ENCODE results near the gene ART4. TPM values are rescaled to one million over a fixed set of nuclear protein-coding genes. Genes with fewer than 3 reads are reported as not detected.
A peak's percentile ranks its signal among the peaks of the same experiment; 100 is the strongest.

Gene ART4
- polyA plus RNA-seq, 1 donor from 2014 or later, result not detected

DNA sequence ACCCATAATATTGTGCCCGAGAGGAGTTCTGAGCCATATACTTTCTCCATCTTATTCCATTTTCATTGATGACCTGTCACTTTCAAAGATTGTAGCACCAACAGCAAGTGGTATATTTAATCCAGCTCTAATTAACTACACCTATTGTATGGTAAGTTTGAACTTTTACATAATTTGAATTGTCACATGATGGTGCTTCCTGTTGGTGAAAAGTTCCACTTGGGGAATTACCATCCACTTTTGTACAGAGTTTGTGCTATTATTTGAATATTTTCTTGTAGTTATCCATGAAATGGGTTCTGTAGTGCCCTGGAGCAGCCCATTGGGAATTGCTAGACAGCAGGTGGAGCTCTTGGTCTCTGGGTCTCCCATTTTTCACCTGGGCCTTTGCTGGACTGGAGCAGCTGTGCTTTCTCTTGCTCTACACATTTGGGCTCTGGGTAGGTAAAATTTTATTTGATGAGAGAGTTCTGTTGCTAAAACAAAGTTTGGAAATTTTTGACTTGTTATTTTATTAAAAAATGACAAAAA, 32.3 kb downstream of the ART4 start:
- H3K79me2 ChIP-seq (replicated peaks; ENCODE audit: insufficient read depth, low read length), result no peaks in the 10 kb centered on the region
- no peaks in the 10 kb centered on the region for H3K36me3 ChIP-seq (ENCODE audit: insufficient read depth, low read length)
- no peaks in the 10 kb centered on the region for H3F3A ChIP-seq (ENCODE audit: insufficient read depth, low read length, poor library complexity, severe bottlenecking)
- TF ChIP-seq EZH2 (IDR thresholded peaks at IDR 0.05; ENCODE audit: borderline replicate concordance, insufficient read depth, low read length, poor library complexity, severe bottlenecking), result no peak
- no peak overlapping the region for H3K4me2 ChIP-seq (ENCODE audit: low read length)
- no peak overlapping the region for H3K4me3 ChIP-seq (ENCODE audit: low read length)
- H3K9me3 ChIP-seq (ENCODE audit: low read length), result no peaks in the 10 kb centered on the region
- no peak overlapping the region for H3K27ac ChIP-seq (ENCODE audit: low read length)
- no peak overlapping the region for H3K9ac ChIP-seq (ENCODE audit: low read length)
- no peaks in the 10 kb centered on the region for H3K9me2 ChIP-seq (ENCODE audit: insufficient read depth, low read length)
- no peaks in the 10 kb centered on the region for H3K27me3 ChIP-seq (ENCODE audit: insufficient read depth, low read depth, low read length)
- no peak overlapping the region for H2AFZ ChIP-seq (ENCODE audit: low read depth, low read length)
- no peaks in the 10 kb centered on the region for H4K20me1 ChIP-seq (ENCODE audit: insufficient read depth)

DNA sequence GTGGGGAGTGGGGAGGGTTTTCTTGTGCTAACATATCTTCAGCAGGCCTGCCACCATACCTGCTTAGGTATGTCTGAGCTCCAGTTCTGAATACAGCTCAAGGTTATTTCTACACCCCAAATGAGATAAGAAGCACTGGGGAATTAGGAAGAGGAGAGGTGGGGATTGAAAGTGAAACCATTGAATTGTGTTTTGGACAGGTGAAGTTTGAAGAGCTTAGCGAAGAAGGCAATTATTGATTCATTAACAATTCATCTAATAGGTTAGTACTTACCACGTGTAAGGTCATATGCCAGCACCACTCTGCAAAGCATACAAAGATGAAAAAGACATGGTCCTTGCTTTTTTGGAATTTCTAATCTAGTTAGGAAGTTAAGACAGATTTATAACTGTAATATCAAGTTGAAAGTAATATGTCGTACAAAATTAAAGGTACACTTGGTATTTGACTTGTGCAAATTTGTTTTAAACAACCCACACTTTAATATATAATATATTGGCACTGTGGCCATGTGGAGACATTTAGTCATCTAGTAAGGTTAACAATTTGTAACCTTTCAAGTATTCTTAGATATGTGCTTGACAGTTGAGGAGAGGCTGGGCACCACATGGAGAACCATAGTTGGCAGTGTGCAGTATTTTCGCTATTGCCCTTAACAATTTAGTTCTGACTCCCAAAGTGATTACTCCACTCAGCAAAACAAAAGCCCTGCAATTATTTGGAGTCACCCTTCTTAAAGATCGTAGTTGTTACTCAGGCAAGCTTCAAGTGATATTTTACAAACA, 33.0 kb downstream of the ART4 start:
- Histone ChIP-seq H2AFZ (ENCODE audit: low read depth, low read length) (no peak overlapping the region), H3K27ac (ENCODE audit: low read length) (no peak overlapping the region), H3K4me3 (ENCODE audit: low read length) (no peak overlapping the region), H3K9ac (ENCODE audit: low read length) (no peak overlapping the region), H3K4me2 (ENCODE audit: low read length) (no peak overlapping the region), H3F3A (ENCODE audit: insufficient read depth, low read length, poor library complexity, severe bottlenecking) (no peaks in the 10 kb centered on the region), H3K9me3 (ENCODE audit: low read length) (no peaks in the 10 kb centered on the region), H3K79me2 (replicated peaks; ENCODE audit: insufficient read depth, low read length) (no peaks in the 10 kb centered on the region), H3K27me3 (ENCODE audit: insufficient read depth, low read depth, low read length) (no peaks in the 10 kb centered on the region), H3K36me3 (ENCODE audit: insufficient read depth, low read length) (no peaks in the 10 kb centered on the region), H4K20me1 (ENCODE audit: insufficient read depth) (no peaks in the 10 kb centered on the region), H3K9me2 (ENCODE audit: insufficient read depth, low read length) (no peaks in the 10 kb centered on the region)
- TF ChIP-seq EZH2 (IDR thresholded peaks at IDR 0.05; ENCODE audit: borderline replicate concordance, insufficient read depth, low read length, poor library complexity, severe bottlenecking), result no peak
- no peak for TF ChIP-seq POLR2AphosphoS5 (IDR thresholded peaks at IDR 0.05)
- TF ChIP-seq, protein P1, sequence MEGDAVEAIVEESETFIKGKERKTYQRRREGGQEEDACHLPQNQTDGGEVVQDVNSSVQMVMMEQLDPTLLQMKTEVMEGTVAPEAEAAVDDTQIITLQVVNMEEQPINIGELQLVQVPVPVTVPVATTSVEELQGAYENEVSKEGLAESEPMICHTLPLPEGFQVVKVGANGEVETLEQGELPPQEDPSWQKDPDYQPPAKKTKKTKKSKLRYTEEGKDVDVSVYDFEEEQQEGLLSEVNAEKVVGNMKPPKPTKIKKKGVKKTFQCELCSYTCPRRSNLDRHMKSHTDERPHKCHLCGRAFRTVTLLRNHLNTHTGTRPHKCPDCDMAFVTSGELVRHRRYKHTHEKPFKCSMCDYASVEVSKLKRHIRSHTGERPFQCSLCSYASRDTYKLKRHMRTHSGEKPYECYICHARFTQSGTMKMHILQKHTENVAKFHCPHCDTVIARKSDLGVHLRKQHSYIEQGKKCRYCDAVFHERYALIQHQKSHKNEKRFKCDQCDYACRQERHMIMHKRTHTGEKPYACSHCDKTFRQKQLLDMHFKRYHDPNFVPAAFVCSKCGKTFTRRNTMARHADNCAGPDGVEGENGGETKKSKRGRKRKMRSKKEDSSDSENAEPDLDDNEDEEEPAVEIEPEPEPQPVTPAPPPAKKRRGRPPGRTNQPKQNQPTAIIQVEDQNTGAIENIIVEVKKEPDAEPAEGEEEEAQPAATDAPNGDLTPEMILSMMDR (IDR thresholded peaks at IDR 0.05; ENCODE audit: poor library complexity, severe bottlenecking), result no peak
- no peak for TF ChIP-seq RAD21 (conservative IDR thresholded peaks at IDR 0.05)

DNA sequence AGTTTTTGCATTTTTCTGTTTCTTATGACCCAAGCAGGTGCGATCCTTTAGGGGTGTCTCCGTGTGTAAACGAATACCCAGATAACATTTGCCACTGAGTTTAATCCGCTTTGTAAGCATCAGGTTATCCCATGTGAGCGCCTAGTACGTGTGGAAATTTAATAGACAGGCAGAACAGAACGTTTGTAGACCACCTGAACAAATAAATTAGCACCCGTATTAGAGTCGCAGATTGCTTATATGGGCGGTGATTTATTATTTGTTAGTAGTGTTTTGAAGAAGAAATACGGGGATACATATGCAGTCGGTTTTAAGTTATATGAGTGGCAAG, 39.5 kb downstream of the ART4 start:
- Histone ChIP-seq H3K9me3 (ENCODE audit: low read length) (no peaks in the 10 kb centered on the region), H3F3A (ENCODE audit: insufficient read depth, low read length, poor library complexity, severe bottlenecking) (no peaks in the 10 kb centered on the region), H3K4me3 (ENCODE audit: low read length) (peak overlapping the region; percentile 78), H2AFZ (ENCODE audit: low read depth, low read length) (peak overlapping the region; percentile 97), H3K36me3 (ENCODE audit: insufficient read depth, low read length) (no peaks in the 10 kb centered on the region), H3K9ac (ENCODE audit: low read length) (peak overlapping the region; percentile 76), H3K79me2 (replicated peaks; ENCODE audit: insufficient read depth, low read length) (peaks cover 47% of the 10 kb centered on the region), H3K9me2 (ENCODE audit: insufficient read depth, low read length) (no peaks in the 10 kb centered on the region), H4K20me1 (ENCODE audit: insufficient read depth) (no peaks in the 10 kb centered on the region), H3K27ac (ENCODE audit: low read length) (peak overlapping the region; percentile 93), H3K27me3 (ENCODE audit: insufficient read depth, low read depth, low read length) (no peaks in the 10 kb centered on the region), H3K4me2 (ENCODE audit: low read length) (peak overlapping the region; percentile 59)
- TF ChIP-seq MXI1 (conservative IDR thresholded peaks at IDR 0.05; ENCODE audit: poor library complexity, severe bottlenecking) (peak; percentile 29), POLR2AphosphoS5 (IDR thresholded peaks at IDR 0.05) (no peak), EP300 (conservative IDR thresholded peaks at IDR 0.05; ENCODE audit: poor library complexity, severe bottlenecking) (no peak), RAD21 (conservative IDR thresholded peaks at IDR 0.05) (peak; percentile 35)
- TF ChIP-seq, protein P1 (IDR thresholded peaks at IDR 0.05; ENCODE audit: poor library complexity, severe bottlenecking), result no peak

All from neural cell (in vitro differentiated cells).